SK-N-SH treated with all-trans-retinoic acid at 6 μM for 48 hours (cell line): ENCODE data around the gene ADAMTS18.

Experiments
- ATAC-seq: fragments of 200-7000 bp; cut with Tn5 transposase; 3 replicates; pipeline ENCODE4 v1.9.1; 2020; ENCODE audit warnings: mild to moderate bottlenecking, moderate library complexity
- ARNTL ChIP-seq: fragments of 450-650 bp; formaldehyde crosslinking; IDR thresholded peaks from 2 replicates; pipeline ENCODE4 v1.5.0; 2020; ENCODE audit warnings: low read depth, mild to moderate bottlenecking, moderate library complexity, borderline replicate concordance
- CSDC2 ChIP-seq: fragments of 250-450 bp; sonication (Bioruptor Pico); IDR thresholded peaks from 2 replicates; pipeline ENCODE4 v1.5.0; 2020; ENCODE audit warnings: mild to moderate bottlenecking, moderate library complexity
- ESRRG ChIP-seq: fragments of 250-450 bp; sonication (Bioruptor Pico); IDR thresholded peaks from 2 replicates; pipeline ENCODE4 v1.6.1; 2021; ENCODE audit warnings: mild to moderate bottlenecking
- GLIS3 ChIP-seq: fragments of 250-450 bp; sonication (Bioruptor Pico); IDR thresholded peaks from 2 replicates; pipeline ENCODE4 v1.5.0; 2020; ENCODE audit warnings: mild to moderate bottlenecking, moderate library complexity
- ISL1 ChIP-seq: fragments of 250-450 bp; sonication (Bioruptor Pico); IDR thresholded peaks from 2 replicates; pipeline ENCODE4 v2.1.2; 2022; ENCODE audit warnings: mild to moderate bottlenecking, moderate library complexity
- PATZ1 ChIP-seq: fragments of 250-450 bp; sonication (Bioruptor Pico); IDR thresholded peaks from 2 replicates; pipeline ENCODE4 v1.8.0; 2020; ENCODE audit warnings: mild to moderate bottlenecking, moderate library complexity, borderline replicate concordance
- RARB ChIP-seq: fragments of 250-450 bp; sonication (Bioruptor Pico); IDR thresholded peaks from 2 replicates; pipeline ENCODE4 v1.8.0; 2021; ENCODE audit warnings: mild to moderate bottlenecking, moderate library complexity
- SNAI2 ChIP-seq: fragments of 250-450 bp; sonication (Bioruptor Pico); IDR thresholded peaks from 2 replicates; pipeline ENCODE4 v1.5.0; 2020; ENCODE audit warnings: mild to moderate bottlenecking, moderate library complexity
- TOX ChIP-seq: fragments of 250-450 bp; sonication (Bioruptor Pico); IDR thresholded peaks from 2 replicates; pipeline ENCODE4 v1.8.0; 2021; ENCODE audit warnings: mild to moderate bottlenecking, moderate library complexity, borderline replicate concordance
- TSHZ2 ChIP-seq: fragments of 250-450 bp; sonication (Bioruptor Pico); IDR thresholded peaks from 2 replicates; pipeline ENCODE4 v1.5.0; 2020; ENCODE audit warnings: mild to moderate bottlenecking, moderate library complexity
- ZFP30 ChIP-seq: fragments of 450-650 bp; formaldehyde crosslinking; IDR thresholded peaks from 2 replicates; pipeline ENCODE4 v1.5.0; 2022; ENCODE audit warnings: mild to moderate bottlenecking, moderate library complexity
- ZNF565 ChIP-seq: fragments of 450-650 bp; formaldehyde crosslinking; conservative IDR thresholded peaks from 2 replicates; pipeline ENCODE4 v1.5.0; 2020; ENCODE audit warnings: low read depth, mild to moderate bottlenecking, moderate library complexity
- ZNF70 ChIP-seq: fragments of 450-650 bp; formaldehyde crosslinking; IDR thresholded peaks from 2 replicates; pipeline ENCODE4 v1.5.0; 2020; ENCODE audit warnings: mild to moderate bottlenecking, moderate library complexity
- ZNF8 ChIP-seq: fragments of 450-650 bp; formaldehyde crosslinking; IDR thresholded peaks from 2 replicates; pipeline ENCODE4 v1.5.0; 2020; ENCODE audit warnings: mild to moderate bottlenecking, moderate library complexity
- TF ChIP-seq, protein P1 (sequence below): fragments of 250-450 bp; sonication (Bioruptor Pico); IDR thresholded peaks from 2 replicates; pipeline ENCODE4 v1.5.1; 2021; ENCODE audit warnings: mild to moderate bottlenecking, moderate library complexity
- TF ChIP-seq, protein P2 (sequence below): fragments of 250-450 bp; sonication (Bioruptor Pico); IDR thresholded peaks from 2 replicates; pipeline ENCODE4 v1.8.0; 2021; ENCODE audit warnings: low read depth, mild to moderate bottlenecking, moderate library complexity, borderline replicate concordance
- TF ChIP-seq, protein P3 (sequence below): fragments of 250-450 bp; sonication (Bioruptor Pico); IDR thresholded peaks from 2 replicates; pipeline ENCODE4 v1.5.1; 2020; ENCODE audit warnings: low read depth, mild to moderate bottlenecking, moderate library complexity

The ADAMTS18 gene

GRCh38 chr16:77308163-77308561 lies 126.7 kb downstream of the ADAMTS18 start:
- no peak for ATAC-seq
- TF ChIP-seq ESRRG (CRISPR knock-in tag) (no peak), ISL1 (peak; percentile 61), PATZ1 (CRISPR knock-in tag) (0 out of 2 replicates have a peak, but pooled peaks have one; percentile 39)

- no peak for ATAC-seq
- TF ChIP-seq GLIS3 (CRISPR knock-in tag) (no peak), TOX (CRISPR knock-in tag) (no peak), ESRRG (CRISPR knock-in tag) (no peak), RARB (CRISPR knock-in tag) (no peak)
Measured at GRCh38 chr16:77307426-77308162, 127.2 kb downstream of the ADAMTS18 start.

DNA sequence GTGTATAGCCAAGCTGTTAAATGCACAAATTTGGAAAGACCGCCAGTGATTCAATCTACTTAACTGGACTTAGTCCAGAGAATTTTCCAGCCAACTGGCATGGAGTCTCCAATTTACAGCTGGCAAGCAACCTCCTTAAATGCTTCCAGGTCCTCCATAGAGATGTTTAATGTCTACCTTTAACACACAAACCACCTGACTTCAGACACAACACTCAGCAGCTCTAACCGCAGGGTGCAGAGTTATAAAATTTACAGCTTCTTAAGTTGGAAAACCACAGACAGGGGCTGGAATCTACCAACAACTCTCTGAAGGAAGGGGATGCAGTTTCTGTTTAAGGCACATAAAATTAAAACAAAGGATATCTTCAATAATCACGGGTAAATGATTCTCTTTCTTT lies 128.8 kb downstream of the ADAMTS18 start:
- TF ChIP-seq, protein P1, sequence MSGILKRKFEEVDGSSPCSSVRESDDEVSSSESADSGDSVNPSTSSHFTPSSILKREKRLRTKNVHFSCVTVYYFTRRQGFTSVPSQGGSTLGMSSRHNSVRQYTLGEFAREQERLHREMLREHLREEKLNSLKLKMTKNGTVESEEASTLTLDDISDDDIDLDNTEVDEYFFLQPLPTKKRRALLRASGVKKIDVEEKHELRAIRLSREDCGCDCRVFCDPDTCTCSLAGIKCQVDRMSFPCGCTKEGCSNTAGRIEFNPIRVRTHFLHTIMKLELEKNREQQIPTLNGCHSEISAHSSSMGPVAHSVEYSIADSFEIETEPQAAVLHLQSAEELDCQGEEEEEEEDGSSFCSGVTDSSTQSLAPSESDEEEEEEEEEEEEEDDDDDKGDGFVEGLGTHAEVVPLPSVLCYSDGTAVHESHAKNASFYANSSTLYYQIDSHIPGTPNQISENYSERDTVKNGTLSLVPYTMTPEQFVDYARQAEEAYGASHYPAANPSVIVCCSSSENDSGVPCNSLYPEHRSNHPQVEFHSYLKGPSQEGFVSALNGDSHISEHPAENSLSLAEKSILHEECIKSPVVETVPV, result no peak
- no peak for TF ChIP-seq ZNF8
- no peak for TF ChIP-seq GLIS3 (CRISPR knock-in tag)
- TF ChIP-seq, protein P2, sequence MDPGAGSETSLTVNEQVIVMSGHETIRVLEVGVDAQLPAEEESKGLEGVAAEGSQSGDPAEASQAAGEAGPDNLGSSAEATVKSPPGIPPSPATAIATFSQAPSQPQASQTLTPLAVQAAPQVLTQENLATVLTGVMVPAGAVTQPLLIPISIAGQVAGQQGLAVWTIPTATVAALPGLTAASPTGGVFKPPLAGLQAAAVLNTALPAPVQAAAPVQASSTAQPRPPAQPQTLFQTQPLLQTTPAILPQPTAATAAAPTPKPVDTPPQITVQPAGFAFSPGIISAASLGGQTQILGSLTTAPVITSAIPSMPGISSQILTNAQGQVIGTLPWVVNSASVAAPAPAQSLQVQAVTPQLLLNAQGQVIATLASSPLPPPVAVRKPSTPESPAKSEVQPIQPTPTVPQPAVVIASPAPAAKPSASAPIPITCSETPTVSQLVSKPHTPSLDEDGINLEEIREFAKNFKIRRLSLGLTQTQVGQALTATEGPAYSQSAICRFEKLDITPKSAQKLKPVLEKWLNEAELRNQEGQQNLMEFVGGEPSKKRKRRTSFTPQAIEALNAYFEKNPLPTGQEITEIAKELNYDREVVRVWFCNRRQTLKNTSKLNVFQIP, result no peak
- TF ChIP-seq CSDC2 (CRISPR knock-in tag), result no peak
- TF ChIP-seq, protein P3, sequence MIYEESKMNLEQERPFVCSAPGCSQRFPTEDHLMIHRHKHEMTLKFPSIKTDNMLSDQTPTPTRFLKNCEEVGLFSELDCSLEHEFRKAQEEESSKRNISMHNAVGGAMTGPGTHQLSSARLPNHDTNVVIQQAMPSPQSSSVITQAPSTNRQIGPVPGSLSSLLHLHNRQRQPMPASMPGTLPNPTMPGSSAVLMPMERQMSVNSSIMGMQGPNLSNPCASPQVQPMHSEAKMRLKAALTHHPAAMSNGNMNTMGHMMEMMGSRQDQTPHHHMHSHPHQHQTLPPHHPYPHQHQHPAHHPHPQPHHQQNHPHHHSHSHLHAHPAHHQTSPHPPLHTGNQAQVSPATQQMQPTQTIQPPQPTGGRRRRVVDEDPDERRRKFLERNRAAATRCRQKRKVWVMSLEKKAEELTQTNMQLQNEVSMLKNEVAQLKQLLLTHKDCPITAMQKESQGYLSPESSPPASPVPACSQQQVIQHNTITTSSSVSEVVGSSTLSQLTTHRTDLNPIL (CRISPR knock-in tag), result no peak
- no peak for TF ChIP-seq ESRRG (CRISPR knock-in tag)
- TF ChIP-seq ZFP30 (CRISPR knock-in tag), result no peak
- no peak for TF ChIP-seq ARNTL (CRISPR knock-in tag)
- no peak for TF ChIP-seq SNAI2
- no peak for TF ChIP-seq ZNF70 (CRISPR knock-in tag)
- no peak for TF ChIP-seq TSHZ2 (CRISPR knock-in tag)
- TF ChIP-seq ZNF565 (CRISPR knock-in tag), result no peak
- TF ChIP-seq, all 23 proteins: peak for 0
- no peak for ATAC-seq

DNA sequence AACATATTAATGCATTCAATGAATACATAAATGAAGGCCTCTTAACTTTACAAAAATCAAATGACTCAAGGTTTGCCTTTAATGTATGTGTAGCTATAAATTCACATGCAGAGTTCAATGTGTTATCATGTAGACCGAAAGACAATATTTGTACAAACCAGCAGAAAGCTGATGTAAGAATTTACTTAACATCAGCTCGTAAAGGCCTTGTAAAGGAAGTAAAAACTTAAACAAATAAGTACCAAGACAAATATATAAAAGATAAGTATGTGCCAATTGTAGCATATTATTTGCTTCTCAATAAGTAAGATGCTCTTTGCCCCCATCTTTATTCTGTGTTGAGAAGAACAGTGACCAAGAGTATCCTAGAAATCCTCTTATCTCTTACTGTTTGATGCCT lies 130.0 kb downstream of the ADAMTS18 start:
- no peak for TF ChIP-seq ESRRG (CRISPR knock-in tag)
- TF ChIP-seq ZFP30 (CRISPR knock-in tag), result no peak
- TF ChIP-seq, protein P3 (CRISPR knock-in tag), result no peak
- TF ChIP-seq RARB (CRISPR knock-in tag), result no peak
- no peak for TF ChIP-seq ARNTL (CRISPR knock-in tag)
- TF ChIP-seq SNAI2, result no peak
- no peak for TF ChIP-seq ZNF565 (CRISPR knock-in tag)
- no peak for TF ChIP-seq ZNF70 (CRISPR knock-in tag)
- TF ChIP-seq TSHZ2 (CRISPR knock-in tag), result no peak
- TF ChIP-seq ISL1, result no peak
- TF ChIP-seq, all 23 proteins: peak for 0
- ATAC-seq, result no peak
